Natural killer cell (primary cell): ENCODE measurements around the gene RBFOX1. TPM values are rescaled to one million over a fixed set of nuclear protein-coding genes. Genes with fewer than 3 reads are reported as not detected.

Experiments used
- ATAC-seq, 3 donors: fragments of 150-1000 bp in 2 of 3; fragments of 200-7000 bp in 1 of 3; cut with Tn5 transposase; 1 replicate in 1 of 3; 2 replicates in 2 of 3; pipeline ENCODE4 v1.10.0; 2021; ENCODE audit warnings: mild to moderate bottlenecking in 2 of 3, moderate library complexity in 2 of 3
- DNase-seq, 2 donors: peaks; one replicate each; pipeline versions ENCODE4 v3.0.0 to v3.0.0-alpha.2; 2013 to 2021; ENCODE audit warnings: mixed read lengths in 1 of 2
- H3K27ac ChIP-seq: one replicate; pipeline ENCODE4 v1.5.1; 2013; ENCODE audit warnings: mild to moderate bottlenecking, low read length
- H3K27me3 ChIP-seq: one replicate; pipeline ENCODE4 v1.6.1; 2013; ENCODE audit warnings: low read length; ENCODE audit not compliant: control insufficient read depth, insufficient read depth
- H3K36me3 ChIP-seq: one replicate; pipeline ENCODE4 v1.6.1; 2013; ENCODE audit warnings: low read length; ENCODE audit not compliant: control insufficient read depth, insufficient read depth
- H3K4me1 ChIP-seq: one replicate; pipeline ENCODE4 v1.6.1; 2013; ENCODE audit warnings: low read length; ENCODE audit not compliant: control insufficient read depth, insufficient read depth
- H3K4me3 ChIP-seq: one replicate; pipeline ENCODE4 v1.5.1; 2013; ENCODE audit warnings: low read length
- H3K9me3 ChIP-seq: one replicate; pipeline ENCODE4 v1.6.1; 2013; ENCODE audit warnings: low read length; ENCODE audit not compliant: control insufficient read depth, insufficient read depth
- H3K27ac Mint-ChIP-seq, 2 donors: one replicate each; pipeline ENCODE4 v1.8.0; 2022; ENCODE audit warnings: mild to moderate bottlenecking in 2 of 2, mixed read lengths in 2 of 2, moderate library complexity in 1 of 2
- H3K27me3 Mint-ChIP-seq, 2 donors: one replicate each; pipeline ENCODE4 v1.8.0; 2022; ENCODE audit warnings: low read depth in 2 of 2, mixed read lengths in 2 of 2
- H3K36me3 Mint-ChIP-seq: one replicate; pipeline ENCODE4 v1.8.0; 2022; ENCODE audit warnings: mixed read lengths
- H3K4me1 Mint-ChIP-seq, 2 donors: one replicate each; pipeline ENCODE4 v1.8.0; 2022; ENCODE audit warnings: mixed read lengths in 2 of 2
- H3K4me3 Mint-ChIP-seq: one replicate; pipeline ENCODE4 v1.8.0; 2022; ENCODE audit warnings: mild to moderate bottlenecking, moderate library complexity, mixed read lengths
- H3K9me3 Mint-ChIP-seq, 2 donors: one replicate each; pipeline ENCODE4 v1.8.0; 2022; ENCODE audit warnings: mixed read lengths in 2 of 2
- CTCF ChIP-seq: fragments of 200-600 bp; IDR thresholded peaks from one replicate; pipeline ENCODE4 v1.8.0; 2022; ENCODE audit warnings: antibody characterized with exemption
- WGBS: methylation state at CpG from one replicate; pipeline ENCODE4 v1.1.7; 2013; ENCODE audit warnings: missing lambda C conversion rate; ENCODE audit not compliant: insufficient coverage; 5-methylcytosine and 5-hydroxymethylcytosine counted together
- intact Hi-C: fragments of 100-400 bp; cut with micrococcal nuclease; formaldehyde crosslinking; loops from one replicate; pipeline ENCODE4 v1.14.2; 2022
- total RNA-seq, 4 donors: library from RNA; stranded (reverse); fragments of 120-200 nt in 1 of 4; gene quantifications; one replicate each; pipeline versions ENCODE4 v1.2.3 to v1.2.4, GENCODE V29; 2013 to 2022

The RBFOX1 gene
- total RNA-seq, 3 donors from 2014 or later (not counting 1 experiment from before 2014, with no cell fraction given), result not detected

- no peaks in the 10 kb centered on the region for H3K27me3 ChIP-seq
- H3K4me1 Mint-ChIP-seq, result no peaks in the 10 kb centered on the region
- H3K27ac ChIP-seq, result no peak overlapping the region
- no peak for DNase-seq
- no peak for ATAC-seq
- no peak for TF ChIP-seq CTCF
- 83% methylated on average over 2 of the region's 2 CpGs for WGBS
- H3K9me3 ChIP-seq, result peaks cover 3% of the 10 kb centered on the region
- H3K4me1 ChIP-seq, result no peaks in the 10 kb centered on the region
- H3K36me3 Mint-ChIP-seq, result no peaks in the 10 kb centered on the region
- no peaks in the 10 kb centered on the region for H3K27me3 Mint-ChIP-seq
- H3K27ac Mint-ChIP-seq, result no peak overlapping the region
- intact Hi-C loops, result no loop called here
- H3K9me3 Mint-ChIP-seq, result peaks cover 4 to 7% of the 10 kb centered on the region in 2 donors
- H3K4me3 Mint-ChIP-seq, result no peak overlapping the region
- no peak overlapping the region for H3K4me3 ChIP-seq
- no peaks in the 10 kb centered on the region for H3K36me3 ChIP-seq
These were observed 380.6 kb downstream of the RBFOX1 start for GRCh38 chr16:7713244-7713643.

GRCh38 chr16:7714775-7715174 is 382.1 kb downstream of the RBFOX1 start:
- Mint-ChIP-seq H3K36me3 (no peaks in the 10 kb centered on the region), H3K9me3 (peaks cover 0 to 2% of the 10 kb centered on the region in 2 donors), H3K4me3 (no peak overlapping the region), H3K27ac (no peak overlapping the region), H3K27me3 (no peaks in the 10 kb centered on the region), H3K4me1 (no peaks in the 10 kb centered on the region)
- H3K9me3 ChIP-seq, result no peaks in the 10 kb centered on the region
- 95% methylated on average over 2 of the region's 2 CpGs for WGBS
- H3K36me3 ChIP-seq, result no peaks in the 10 kb centered on the region
- DNase-seq (no peak), ATAC-seq (no peak)
- H3K27me3 ChIP-seq, result no peaks in the 10 kb centered on the region
- TF ChIP-seq CTCF, result no peak
- intact Hi-C loops, result no loop called here
- no peaks in the 10 kb centered on the region for H3K4me1 ChIP-seq
- H3K4me3 ChIP-seq, result no peak overlapping the region
- no peak overlapping the region for H3K27ac ChIP-seq

- H3K27ac Mint-ChIP-seq, result no peak overlapping the region
- no peaks in the 10 kb centered on the region for H3K27me3 Mint-ChIP-seq
- intact Hi-C loops, result no loop called here
- H3K4me3 Mint-ChIP-seq, result no peak overlapping the region
- Histone ChIP-seq H3K4me1 (no peaks in the 10 kb centered on the region), H3K9me3 (no peaks in the 10 kb centered on the region), H3K27ac (no peak overlapping the region), H3K27me3 (no peaks in the 10 kb centered on the region), H3K4me3 (no peak overlapping the region), H3K36me3 (no peaks in the 10 kb centered on the region)
- H3K9me3 Mint-ChIP-seq, result peaks cover 0 to 3% of the 10 kb centered on the region in 2 donors
- no peak for DNase-seq
- ATAC-seq, result no peak
- no peaks in the 10 kb centered on the region for H3K4me1 Mint-ChIP-seq
- no peaks in the 10 kb centered on the region for H3K36me3 Mint-ChIP-seq
- WGBS, result 66% methylated on average over 17 of the region's 18 CpGs
- TF ChIP-seq CTCF, result no peak
These were observed 384.3 kb downstream of the RBFOX1 start for GRCh38 chr16:7716660-7717550.
